ENCODE data around the gene DOK6. TPM values are rescaled to one million over a fixed set of nuclear protein-coding genes. Genes with fewer than 3 reads are reported as not detected.

DOK6 gene
- total RNA-seq, 2 donors from 2014 or later, result 0.59 to 0.61 TPM

DNA sequence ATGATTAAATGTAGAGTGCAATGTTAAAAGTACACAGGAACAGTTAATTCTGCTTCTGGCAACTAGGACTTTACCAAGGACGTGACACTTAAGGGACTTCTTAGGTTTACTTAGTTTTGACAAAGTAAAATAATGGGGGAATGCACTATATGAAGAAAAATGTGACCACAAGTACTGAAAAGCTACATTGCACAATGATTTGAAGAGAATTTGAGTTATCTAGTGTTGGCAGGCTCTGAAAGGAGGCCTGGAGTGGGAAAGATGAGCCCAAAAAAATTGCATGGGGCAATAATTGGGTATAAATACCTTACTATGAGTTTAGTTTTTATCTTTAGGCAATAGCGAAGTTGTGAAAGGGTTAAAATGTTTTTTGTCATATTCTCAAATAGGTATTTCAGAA, 173.7 kb downstream of the DOK6 start:
- Histone ChIP-seq H3K9me3 (no peaks in the 10 kb centered on the region), H3K36me3 (no peaks in the 10 kb centered on the region), H3K27me3 (no peaks in the 10 kb centered on the region), H3K4me1 (no peaks in the 10 kb centered on the region), H3K4me3 (no peak overlapping the region), H3K9ac (ENCODE audit: low read depth in 2 of 2, low read length in 2 of 2) (no peak overlapping the region), H3K27ac (no peak overlapping the region)
- intact Hi-C loops (cut with DNase I), result no loop called here
- DNase-seq, result no peak
- TF ChIP-seq, protein P1, sequence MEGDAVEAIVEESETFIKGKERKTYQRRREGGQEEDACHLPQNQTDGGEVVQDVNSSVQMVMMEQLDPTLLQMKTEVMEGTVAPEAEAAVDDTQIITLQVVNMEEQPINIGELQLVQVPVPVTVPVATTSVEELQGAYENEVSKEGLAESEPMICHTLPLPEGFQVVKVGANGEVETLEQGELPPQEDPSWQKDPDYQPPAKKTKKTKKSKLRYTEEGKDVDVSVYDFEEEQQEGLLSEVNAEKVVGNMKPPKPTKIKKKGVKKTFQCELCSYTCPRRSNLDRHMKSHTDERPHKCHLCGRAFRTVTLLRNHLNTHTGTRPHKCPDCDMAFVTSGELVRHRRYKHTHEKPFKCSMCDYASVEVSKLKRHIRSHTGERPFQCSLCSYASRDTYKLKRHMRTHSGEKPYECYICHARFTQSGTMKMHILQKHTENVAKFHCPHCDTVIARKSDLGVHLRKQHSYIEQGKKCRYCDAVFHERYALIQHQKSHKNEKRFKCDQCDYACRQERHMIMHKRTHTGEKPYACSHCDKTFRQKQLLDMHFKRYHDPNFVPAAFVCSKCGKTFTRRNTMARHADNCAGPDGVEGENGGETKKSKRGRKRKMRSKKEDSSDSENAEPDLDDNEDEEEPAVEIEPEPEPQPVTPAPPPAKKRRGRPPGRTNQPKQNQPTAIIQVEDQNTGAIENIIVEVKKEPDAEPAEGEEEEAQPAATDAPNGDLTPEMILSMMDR (IDR thresholded peaks at IDR 0.05), result no peak

DNA sequence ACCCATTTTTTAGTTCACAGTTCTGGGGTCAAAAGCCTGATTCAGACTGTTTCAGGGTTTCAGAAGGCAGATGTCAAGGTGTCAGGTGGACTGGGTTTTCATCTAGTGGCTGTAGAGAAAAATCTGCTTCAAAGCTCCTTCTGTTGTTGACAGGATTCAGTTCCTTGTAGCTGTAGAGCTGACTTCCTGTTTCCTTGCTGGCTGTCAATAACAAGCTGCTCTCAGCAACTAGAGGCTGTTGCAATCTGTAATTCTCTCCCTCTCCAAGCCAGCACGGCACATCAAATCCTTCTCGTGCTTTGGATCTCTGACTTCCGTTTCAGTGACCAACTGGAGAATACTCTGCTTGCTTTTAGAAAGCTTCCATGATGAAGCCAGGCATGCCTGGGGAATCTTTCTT, 179.4 kb downstream of the DOK6 start:
- no peak overlapping the region for H3K4me3 ChIP-seq
- no peak overlapping the region for H3K27ac ChIP-seq
- no peaks in the 10 kb centered on the region for H3K9me3 ChIP-seq
- TF ChIP-seq, protein P1 (IDR thresholded peaks at IDR 0.05), result no peak
- intact Hi-C loops (cut with DNase I), result no loop called here
- no peaks in the 10 kb centered on the region for H3K27me3 ChIP-seq
- H3K9ac ChIP-seq (ENCODE audit: low read depth in 2 of 2, low read length in 2 of 2), result no peak overlapping the region
- no peak for DNase-seq
- H3K36me3 ChIP-seq, result no peaks in the 10 kb centered on the region
- H3K4me1 ChIP-seq, result no peaks in the 10 kb centered on the region

DNA sequence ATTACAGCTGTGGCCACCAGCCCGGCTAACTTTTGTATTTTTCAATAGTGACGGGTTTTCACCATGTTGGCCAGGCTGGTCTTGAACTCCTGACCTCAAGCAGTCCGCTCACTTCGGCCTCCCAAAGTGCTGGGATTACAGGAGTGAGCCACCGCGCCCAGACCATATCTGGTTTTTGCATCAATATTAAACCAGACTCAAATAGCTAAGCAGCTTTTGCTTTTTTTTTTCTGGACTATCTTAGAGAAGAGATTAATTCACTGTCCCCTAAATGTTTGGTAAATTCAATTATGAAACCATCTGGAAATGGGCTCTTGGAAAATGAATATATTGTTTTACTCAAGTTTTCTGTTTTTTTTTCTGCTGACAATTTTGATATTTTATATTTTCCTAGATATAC, 183.7 kb downstream of the DOK6 start:
- Histone ChIP-seq H3K4me3 (no peak overlapping the region), H3K9me3 (no peaks in the 10 kb centered on the region), H3K9ac (ENCODE audit: low read depth in 2 of 2, low read length in 2 of 2) (no peak overlapping the region), H3K27me3 (no peaks in the 10 kb centered on the region), H3K27ac (no peak overlapping the region), H3K36me3 (no peaks in the 10 kb centered on the region), H3K4me1 (no peaks in the 10 kb centered on the region)
- TF ChIP-seq, protein P1 (IDR thresholded peaks at IDR 0.05), result no peak
- no peak for DNase-seq
- intact Hi-C loops (cut with DNase I), result no loop called here

DNA sequence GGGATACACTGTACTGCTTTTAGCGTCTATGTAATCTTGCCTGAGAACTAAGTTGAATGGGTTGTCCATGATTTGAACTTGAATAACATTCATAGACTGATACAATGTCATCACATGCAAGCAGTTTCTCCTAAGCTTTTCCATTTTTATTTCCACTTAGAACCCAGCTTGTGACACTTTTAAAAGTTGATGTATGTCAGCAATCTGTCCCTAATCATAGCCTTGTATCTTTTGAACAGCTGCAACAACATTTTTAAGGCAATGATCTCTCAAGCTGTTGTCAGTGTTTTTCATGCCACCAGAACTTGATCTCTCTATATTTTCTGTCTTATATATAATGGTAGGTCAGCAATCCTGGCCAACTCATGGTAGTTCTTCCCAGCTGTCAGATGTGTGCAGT, 185.0 kb downstream of the DOK6 start:
- no peaks in the 10 kb centered on the region for H3K4me1 ChIP-seq
- DNase-seq, result no peak
- intact Hi-C loops (cut with DNase I), result no loop called here
- H3K36me3 ChIP-seq, result no peaks in the 10 kb centered on the region
- no peaks in the 10 kb centered on the region for H3K27me3 ChIP-seq
- H3K27ac ChIP-seq, result no peak overlapping the region
- TF ChIP-seq, protein P1 (IDR thresholded peaks at IDR 0.05), result no peak
- H3K9ac ChIP-seq (ENCODE audit: low read depth in 2 of 2, low read length in 2 of 2), result no peak overlapping the region
- H3K9me3 ChIP-seq, result no peaks in the 10 kb centered on the region
- H3K4me3 ChIP-seq, result no peak overlapping the region

DNA sequence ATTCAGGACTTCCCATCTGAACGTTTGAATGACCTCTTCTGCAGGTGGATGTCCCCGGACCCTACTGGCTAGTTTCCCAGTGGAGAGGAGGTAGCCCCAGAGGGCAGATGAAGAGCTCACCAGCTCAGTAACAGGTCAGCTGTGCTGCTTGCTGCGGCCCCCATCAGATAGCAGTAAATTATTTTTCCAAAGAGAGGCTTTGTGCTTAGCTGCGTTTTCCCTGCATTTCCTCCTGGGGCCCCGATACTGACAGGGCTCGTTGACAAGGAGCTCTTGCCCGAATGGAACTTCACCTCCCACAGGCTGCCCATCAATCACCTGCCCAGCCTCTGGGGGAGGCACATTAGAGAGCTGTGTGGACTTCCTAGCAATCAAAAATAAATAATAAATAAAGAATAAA, 185.8 kb downstream of the DOK6 start:
- TF ChIP-seq, protein P1 (IDR thresholded peaks at IDR 0.05), result no peak
- no peaks in the 10 kb centered on the region for H3K27me3 ChIP-seq

DNA sequence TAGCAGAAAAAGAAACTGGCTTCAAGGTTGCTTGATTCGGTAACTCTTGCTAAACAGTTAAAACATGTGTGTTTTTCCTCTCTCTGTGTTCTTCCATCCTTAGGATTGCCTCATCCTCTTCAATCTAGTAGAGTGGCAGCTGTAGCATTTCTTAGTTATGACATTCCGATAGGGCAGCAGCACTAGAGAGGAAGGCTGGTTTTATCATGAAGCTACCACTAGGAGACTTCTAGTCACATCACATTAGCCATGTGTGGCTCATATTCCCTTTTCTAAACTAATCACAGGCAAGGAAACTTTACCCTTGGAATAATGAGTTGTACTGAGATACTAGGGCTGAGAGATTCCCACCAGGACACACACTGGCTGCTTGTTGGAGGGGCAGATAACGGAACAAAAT, 187.6 kb downstream of the DOK6 start:
- TF ChIP-seq, protein P1 (IDR thresholded peaks at IDR 0.05), result no peak
- H3K36me3 ChIP-seq, result no peaks in the 10 kb centered on the region
- intact Hi-C loops (cut with DNase I), result no loop called here
- no peaks in the 10 kb centered on the region for H3K4me1 ChIP-seq
- no peak overlapping the region for H3K4me3 ChIP-seq
- no peak for DNase-seq
- H3K9ac ChIP-seq (ENCODE audit: low read depth in 2 of 2, low read length in 2 of 2), result no peak overlapping the region
- H3K27me3 ChIP-seq, result no peaks in the 10 kb centered on the region
- H3K9me3 ChIP-seq, result no peaks in the 10 kb centered on the region
- H3K27ac ChIP-seq, result no peak overlapping the region

More for the DNA sequence above, 185.8 kb downstream of the DOK6 start:
- Histone ChIP-seq H3K9ac (ENCODE audit: low read depth in 2 of 2, low read length in 2 of 2) (no peak overlapping the region), H3K4me1 (no peaks in the 10 kb centered on the region), H3K4me3 (no peak overlapping the region), H3K9me3 (no peaks in the 10 kb centered on the region), H3K36me3 (no peaks in the 10 kb centered on the region), H3K27ac (no peak overlapping the region)
- no peak for DNase-seq
- intact Hi-C loops (cut with DNase I), result no loop called here

Data from colonic mucosa (tissue), 4 donors.